Caco-2 (cell line): ENCODE measurements around the gene NKD2. TPM values are rescaled to one million over a fixed set of nuclear protein-coding genes. Genes with fewer than 3 reads are reported as not detected.
A peak's percentile ranks its signal among the peaks of the same experiment; 100 is the strongest.

Source experiments
- BruUV-seq: library from RNA; stranded (reverse); fragments of 400-500 nt; replicated peaks from 2 replicates; lab custom pipeline; 2021; lab: Mats Ljungman, UMichigan
- CTCF ChIA-PET: fragments of 300-600 bp; sonication (Branson Sonifier 250); formaldehyde crosslinking; loops from one replicate; lab custom pipeline; 2022; ENCODE audit warnings: antibody characterized with exemption; lab: Charles Lee
- POLR2A ChIA-PET: fragments of 300-600 bp; sonication (Branson Sonifier 250); formaldehyde crosslinking; loops from one replicate; lab custom pipeline; 2022; ENCODE audit warnings: antibody characterized with exemption; lab: Charles Lee
- DNase-seq, 2 experiments: peaks; one replicate each; pipeline versions ENCODE4 v3.0.0 to v3.0.0-alpha.2; 2020 to 2022
- H3K27me3 ChIP-seq: replicated peaks from 2 replicates; pipeline ENCODE4 v1.6.0; 2011; ENCODE audit warnings: low read length; ENCODE audit not compliant: control insufficient read depth, insufficient read depth
- H3K36me3 ChIP-seq: 2 replicates; pipeline ENCODE4 v1.5.1; 2011; ENCODE audit warnings: low read length; ENCODE audit not compliant: control insufficient read depth, insufficient read depth
- H3K4me1 ChIP-seq: fragments of 250-450 bp; sonication (Bioruptor Pico); 2 replicates; pipeline ENCODE4 v1.5.1; 2020; ENCODE audit warnings: mild to moderate bottlenecking
- H3K4me3 ChIP-seq: 2 replicates; pipeline ENCODE4 v1.5.1; 2011; ENCODE audit warnings: low read depth, mild to moderate bottlenecking, control low read depth, low read length
- H3K9me3 ChIP-seq: fragments of 250-450 bp; sonication (Bioruptor Pico); 2 replicates; pipeline ENCODE4 v1.5.1; 2020; ENCODE audit warnings: mild to moderate bottlenecking, moderate library complexity
- H3K27ac Mint-ChIP-seq: one replicate; pipeline ENCODE4 v1.8.0; 2022; ENCODE audit warnings: mixed read lengths; ENCODE audit not compliant: unreplicated experiment
- H3K27me3 Mint-ChIP-seq: one replicate; pipeline ENCODE4 v1.8.0; 2022; ENCODE audit warnings: mixed read lengths; ENCODE audit not compliant: insufficient read depth, unreplicated experiment
- H3K36me3 Mint-ChIP-seq: one replicate; pipeline ENCODE4 v1.8.0; 2022; ENCODE audit warnings: mild to moderate bottlenecking, mixed read lengths; ENCODE audit not compliant: insufficient read depth, unreplicated experiment
- H3K4me1 Mint-ChIP-seq: one replicate; pipeline ENCODE4 v1.8.0; 2022; ENCODE audit warnings: low read depth, mixed read lengths; ENCODE audit not compliant: unreplicated experiment
- H3K4me3 Mint-ChIP-seq: one replicate; pipeline ENCODE4 v1.8.0; 2022; ENCODE audit warnings: mild to moderate bottlenecking, moderate library complexity, mixed read lengths; ENCODE audit not compliant: unreplicated experiment
- H3K9me3 Mint-ChIP-seq: one replicate; pipeline ENCODE4 v1.8.0; 2022; ENCODE audit warnings: mixed read lengths; ENCODE audit not compliant: unreplicated experiment
- CTCF ChIP-seq, 2 experiments: fragments of 200-600 bp in 1 of 2; IDR thresholded peaks; 1 replicate in 1 of 2; 2 replicates in 1 of 2; pipeline versions ENCODE4 v1.5.1 to v1.8.0; 2011 to 2022; ENCODE audit warnings: antibody characterized with exemption in 1 of 2, control low read depth in 1 of 2, inconsistent platforms in 1 of 2, low read depth in 1 of 2, low read length in 1 of 2, mild to moderate bottlenecking in 1 of 2, moderate library complexity in 1 of 2; ENCODE audit not compliant: insufficient read depth in 1 of 2, severe bottlenecking in 1 of 2, unreplicated experiment in 1 of 2
- intact Hi-C: fragments of 100-400 bp; cut with micrococcal nuclease; formaldehyde crosslinking; loops from one replicate; pipeline ENCODE4 v1.10.0; 2022; ENCODE audit not compliant: unreplicated experiment
- total RNA-seq: library from RNA; stranded (reverse); gene quantifications from 2 replicates; pipeline ENCODE4 v1.2.3, GENCODE V29; 2022

The NKD2 gene
- total RNA-seq, 1 experiment from 2014 or later = 17.7 TPM

- peaks cover 13% of the 10 kb centered on the region for H3K36me3 Mint-ChIP-seq
- Histone ChIP-seq H3K4me1 (no peaks in the 10 kb centered on the region), H3K36me3 (peaks cover 1% of the 10 kb centered on the region), H3K9me3 (no peaks in the 10 kb centered on the region), H3K27me3 (no peaks in the 10 kb centered on the region), H3K4me3 (no peak overlapping the region)
- H3K27me3 Mint-ChIP-seq = no peaks in the 10 kb centered on the region
- intact Hi-C loops = no loop called here
- POLR2A ChIA-PET = interaction anchor here (0.7 kb wide), 1 partner anchor 9 kb away, joined by 3 read pairs; no protein-coding TSS in a partner anchor
- no peak overlapping the region for H3K4me3 Mint-ChIP-seq
- peak overlapping the region; percentile 32 for H3K27ac Mint-ChIP-seq
- BruUV-seq = no TSS peak
- H3K9me3 Mint-ChIP-seq = no peaks in the 10 kb centered on the region
- DNase-seq = no peak
- TF ChIP-seq CTCF (IDR thresholded peaks at IDR 0.05; ENCODE audit: insufficient read depth in 1 of 2, low read depth in 1 of 2, low read length in 1 of 2, severe bottlenecking in 1 of 2, unreplicated experiment in 1 of 2) = no peak
- CTCF ChIA-PET = no interaction called here
- H3K4me1 Mint-ChIP-seq = no peaks in the 10 kb centered on the region
Measured at GRCh38 chr5:1067141-1068121, 58.8 kb downstream of the NKD2 start.

- Mint-ChIP-seq H3K4me3 (no peak overlapping the region), H3K27ac (no peak overlapping the region), H3K9me3 (no peaks in the 10 kb centered on the region), H3K27me3 (no peaks in the 10 kb centered on the region), H3K36me3 (peaks cover 12% of the 10 kb centered on the region), H3K4me1 (no peaks in the 10 kb centered on the region)
- Histone ChIP-seq H3K4me3 (no peak overlapping the region), H3K27me3 (no peaks in the 10 kb centered on the region), H3K36me3 (peaks cover 1% of the 10 kb centered on the region), H3K9me3 (no peaks in the 10 kb centered on the region), H3K4me1 (no peaks in the 10 kb centered on the region)
- POLR2A ChIA-PET = no interaction called here
- CTCF ChIA-PET = no interaction called here
- BruUV-seq = no TSS peak
- intact Hi-C loops = no loop called here
- no peak for TF ChIP-seq CTCF (IDR thresholded peaks at IDR 0.05; ENCODE audit: insufficient read depth in 1 of 2, low read depth in 1 of 2, low read length in 1 of 2, severe bottlenecking in 1 of 2, unreplicated experiment in 1 of 2)
- DNase-seq = no peak
Measured at GRCh38 chr5:1068204-1068894, 59.7 kb downstream of the NKD2 start.

- Histone ChIP-seq H3K9me3 (no peaks in the 10 kb centered on the region), H3K27me3 (no peaks in the 10 kb centered on the region), H3K4me1 (no peaks in the 10 kb centered on the region), H3K4me3 (no peak overlapping the region), H3K36me3 (peaks cover 1% of the 10 kb centered on the region)
- Mint-ChIP-seq H3K27me3 (no peaks in the 10 kb centered on the region), H3K27ac (no peak overlapping the region), H3K4me1 (no peaks in the 10 kb centered on the region), H3K36me3 (peaks cover 18% of the 10 kb centered on the region), H3K9me3 (no peaks in the 10 kb centered on the region), H3K4me3 (no peak overlapping the region)
- ChIA-PET POLR2A (no interaction called here), CTCF (no interaction called here)
- intact Hi-C loops = no loop called here
- no peak for DNase-seq
- no peak for TF ChIP-seq CTCF (IDR thresholded peaks at IDR 0.05; ENCODE audit: insufficient read depth in 1 of 2, low read depth in 1 of 2, low read length in 1 of 2, severe bottlenecking in 1 of 2, unreplicated experiment in 1 of 2)
- no TSS peak for BruUV-seq
Measured at GRCh38 chr5:1068895-1069719, 60.5 kb downstream of the NKD2 start.
